Natural killer cell (primary cell): ENCODE data around the gene METTL24. TPM values are rescaled to one million over a fixed set of nuclear protein-coding genes. Genes with fewer than 3 reads are reported as not detected.

Experiments
- ATAC-seq, 3 donors: fragments of 150-1000 bp in 2 of 3; fragments of 200-7000 bp in 1 of 3; cut with Tn5 transposase; 1 replicate in 1 of 3; 2 replicates in 2 of 3; pipeline ENCODE4 v1.10.0; 2021; ENCODE audit warnings: mild to moderate bottlenecking in 2 of 3, moderate library complexity in 2 of 3
- DNase-seq, 2 donors: peaks; one replicate each; pipeline versions ENCODE4 v3.0.0 to v3.0.0-alpha.2; 2013 to 2021; ENCODE audit warnings: mixed read lengths in 1 of 2
- H3K27ac ChIP-seq: one replicate; pipeline ENCODE4 v1.5.1; 2013; ENCODE audit warnings: mild to moderate bottlenecking, low read length
- H3K27me3 ChIP-seq: one replicate; pipeline ENCODE4 v1.6.1; 2013; ENCODE audit warnings: low read length; ENCODE audit not compliant: control insufficient read depth, insufficient read depth
- H3K36me3 ChIP-seq: one replicate; pipeline ENCODE4 v1.6.1; 2013; ENCODE audit warnings: low read length; ENCODE audit not compliant: control insufficient read depth, insufficient read depth
- H3K4me1 ChIP-seq: one replicate; pipeline ENCODE4 v1.6.1; 2013; ENCODE audit warnings: low read length; ENCODE audit not compliant: control insufficient read depth, insufficient read depth
- H3K4me3 ChIP-seq: one replicate; pipeline ENCODE4 v1.5.1; 2013; ENCODE audit warnings: low read length
- H3K9me3 ChIP-seq: one replicate; pipeline ENCODE4 v1.6.1; 2013; ENCODE audit warnings: low read length; ENCODE audit not compliant: control insufficient read depth, insufficient read depth
- H3K27ac Mint-ChIP-seq, 2 donors: one replicate each; pipeline ENCODE4 v1.8.0; 2022; ENCODE audit warnings: mild to moderate bottlenecking in 2 of 2, mixed read lengths in 2 of 2, moderate library complexity in 1 of 2
- H3K27me3 Mint-ChIP-seq, 2 donors: one replicate each; pipeline ENCODE4 v1.8.0; 2022; ENCODE audit warnings: low read depth in 2 of 2, mixed read lengths in 2 of 2
- H3K36me3 Mint-ChIP-seq: one replicate; pipeline ENCODE4 v1.8.0; 2022; ENCODE audit warnings: mixed read lengths
- H3K4me1 Mint-ChIP-seq, 2 donors: one replicate each; pipeline ENCODE4 v1.8.0; 2022; ENCODE audit warnings: mixed read lengths in 2 of 2
- H3K4me3 Mint-ChIP-seq: one replicate; pipeline ENCODE4 v1.8.0; 2022; ENCODE audit warnings: mild to moderate bottlenecking, moderate library complexity, mixed read lengths
- H3K9me3 Mint-ChIP-seq, 2 donors: one replicate each; pipeline ENCODE4 v1.8.0; 2022; ENCODE audit warnings: mixed read lengths in 2 of 2
- CTCF ChIP-seq: fragments of 200-600 bp; IDR thresholded peaks from one replicate; pipeline ENCODE4 v1.8.0; 2022; ENCODE audit warnings: antibody characterized with exemption
- WGBS: methylation state at CpG from one replicate; pipeline ENCODE4 v1.1.7; 2013; ENCODE audit warnings: missing lambda C conversion rate; ENCODE audit not compliant: insufficient coverage; 5-methylcytosine and 5-hydroxymethylcytosine counted together
- intact Hi-C: fragments of 100-400 bp; cut with micrococcal nuclease; formaldehyde crosslinking; loops from one replicate; pipeline ENCODE4 v1.14.2; 2022
- total RNA-seq, 4 donors: library from RNA; stranded (reverse); fragments of 120-200 nt in 1 of 4; gene quantifications; one replicate each; pipeline versions ENCODE4 v1.2.3 to v1.2.4, GENCODE V29; 2013 to 2022

METTL24 gene
- total RNA-seq, 3 donors from 2014 or later (not counting 1 experiment from before 2014, with no cell fraction given) = 0.24 to 1.00 TPM; not detected in 1

- H3K9me3 Mint-ChIP-seq = no peaks in the 10 kb centered on the region
- H3K4me3 Mint-ChIP-seq = no peak overlapping the region
These were observed 42.1 kb upstream of the METTL24 start for GRCh38 chr6:110400208-110400607.

GRCh38 chr6:110399219-110400071 is 41.3 kb upstream of the METTL24 start:
- 65% methylated on average over 43 of the region's 43 CpGs for WGBS
- H3K4me3 ChIP-seq = no peak overlapping the region
- no peaks in the 10 kb centered on the region for H3K9me3 ChIP-seq
- no peaks in the 10 kb centered on the region for H3K36me3 ChIP-seq
- ATAC-seq (no peak), DNase-seq (no peak)
- TF ChIP-seq CTCF = no peak
- H3K4me1 Mint-ChIP-seq = peaks cover 0 to 7% of the 10 kb centered on the region in 2 donors
- no peaks in the 10 kb centered on the region for H3K36me3 Mint-ChIP-seq
- H3K4me1 ChIP-seq = peaks cover 5% of the 10 kb centered on the region
- no peak overlapping the region for H3K27ac ChIP-seq
- peak overlapping the region in 1 of 2 donors; percentile 27 for H3K27ac Mint-ChIP-seq
- no peaks in the 10 kb centered on the region for H3K27me3 ChIP-seq
- peaks cover 0 to 9% of the 10 kb centered on the region in 2 donors for H3K27me3 Mint-ChIP-seq
- H3K4me3 Mint-ChIP-seq = no peak overlapping the region
- no peaks in the 10 kb centered on the region for H3K9me3 Mint-ChIP-seq
- intact Hi-C loops = no loop called here

More at GRCh38 chr6:110400208-110400607, 42.1 kb upstream of the METTL24 start:
- H3K36me3 ChIP-seq = no peaks in the 10 kb centered on the region
- H3K4me3 ChIP-seq = no peak overlapping the region
- no peak for TF ChIP-seq CTCF
- H3K36me3 Mint-ChIP-seq = no peaks in the 10 kb centered on the region
- 81% methylated on average over 12 of the region's 18 CpGs for WGBS
- peaks cover 0 to 7% of the 10 kb centered on the region in 2 donors for H3K4me1 Mint-ChIP-seq
- H3K4me1 ChIP-seq = peaks cover 5% of the 10 kb centered on the region
- ATAC-seq = no peak
- no peak overlapping the region for H3K27ac Mint-ChIP-seq
- no peak for DNase-seq
- H3K27ac ChIP-seq = no peak overlapping the region
- peaks cover 0 to 9% of the 10 kb centered on the region in 2 donors for H3K27me3 Mint-ChIP-seq
- no peaks in the 10 kb centered on the region for H3K9me3 ChIP-seq
- intact Hi-C loops = no loop called here
- H3K27me3 ChIP-seq = no peaks in the 10 kb centered on the region

- H3K9me3 Mint-ChIP-seq = no peaks in the 10 kb centered on the region
- WGBS = 83% methylated on average over 4 of the region's 4 CpGs
- intact Hi-C loops = no loop called here
- Histone ChIP-seq H3K36me3 (no peaks in the 10 kb centered on the region), H3K9me3 (no peaks in the 10 kb centered on the region), H3K4me3 (no peak overlapping the region), H3K27ac (no peak overlapping the region), H3K4me1 (peaks cover 5% of the 10 kb centered on the region), H3K27me3 (no peaks in the 10 kb centered on the region)
- H3K27me3 Mint-ChIP-seq = peaks cover 0 to 9% of the 10 kb centered on the region in 2 donors
- H3K36me3 Mint-ChIP-seq = no peaks in the 10 kb centered on the region
- no peak overlapping the region for H3K27ac Mint-ChIP-seq
- no peak for TF ChIP-seq CTCF
- peaks cover 0 to 7% of the 10 kb centered on the region in 2 donors for H3K4me1 Mint-ChIP-seq
- H3K4me3 Mint-ChIP-seq = no peak overlapping the region
- no peak for ATAC-seq
- DNase-seq = no peak
These were observed 40.6 kb upstream of the METTL24 start for GRCh38 chr6:110398778-110399177.
